Liver (tissue), 9 donors: Measurements from ENCODE around the gene MAG. TPM values are rescaled to one million over a fixed set of nuclear protein-coding genes. Genes with fewer than 3 reads are reported as not detected.
"Not testable (repeated sequence)": the region's sequence is repeated elsewhere in the genome, so short reads cannot be mapped to it uniquely, and the experiment has no call there.

Experiments
- DNase-seq: peaks from one replicate; pipeline ENCODE4 v3.0.0-alpha.2; 2017; ENCODE audit warnings: low spot score
- H3K27ac ChIP-seq, 2 donors: one replicate each; pipeline ENCODE4 v1.7.0; 2013; ENCODE audit warnings: inconsistent platforms in 2 of 2, low read length in 2 of 2, control low read depth in 1 of 2, low read depth in 1 of 2, mild to moderate bottlenecking in 1 of 2
- H3K27me3 ChIP-seq, 4 donors: one replicate each; pipeline versions ENCODE4 v1.6.1 to v1.7.0; 2013; ENCODE audit warnings: low read length in 3 of 4, inconsistent platforms in 1 of 4, mild to moderate bottlenecking in 1 of 4, moderate library complexity in 1 of 4; ENCODE audit not compliant: control insufficient read depth in 4 of 4, insufficient read depth in 4 of 4
- H3K36me3 ChIP-seq, 4 donors: one replicate each; pipeline versions ENCODE4 v1.6.1 to v1.7.0; 2013; ENCODE audit warnings: low read length in 3 of 4, mild to moderate bottlenecking in 3 of 4, low read depth in 1 of 4, moderate library complexity in 1 of 4; ENCODE audit not compliant: control insufficient read depth in 4 of 4, insufficient read depth in 3 of 4
- H3K4me1 ChIP-seq, 4 donors: one replicate each; pipeline versions ENCODE4 v1.6.1 to v1.7.0; 2013; ENCODE audit warnings: low read length in 3 of 4, mild to moderate bottlenecking in 3 of 4, moderate library complexity in 1 of 4; ENCODE audit not compliant: control insufficient read depth in 4 of 4, insufficient read depth in 4 of 4
- H3K4me3 ChIP-seq, 3 donors: one replicate each; pipeline versions ENCODE4 v1.6.1 to v1.7.0; 2013; ENCODE audit warnings: low read length in 3 of 3, control low read depth in 1 of 3, low read depth in 1 of 3, mild to moderate bottlenecking in 1 of 3
- H3K9ac ChIP-seq, 2 donors: one replicate each; pipeline ENCODE4 v1.7.0; 2013; ENCODE audit warnings: low read length in 2 of 2, mild to moderate bottlenecking in 2 of 2, moderate library complexity in 2 of 2, control low read depth in 1 of 2, low read depth in 1 of 2
- H3K9me3 ChIP-seq, 4 donors: one replicate each; pipeline versions ENCODE4 v1.6.1 to v1.7.0; 2013; ENCODE audit warnings: low read length in 3 of 4; ENCODE audit not compliant: control insufficient read depth in 4 of 4
- EGR1 ChIP-seq, 2 donors: IDR thresholded peaks; 2 replicates each; pipeline ENCODE4 v1.6.1; 2016 to 2018; ENCODE audit warnings: antibody characterized with exemption in 2 of 2, low read depth in 2 of 2
- FOXA1 ChIP-seq: IDR thresholded peaks from 2 replicates; pipeline ENCODE4 v1.6.1; 2016; ENCODE audit warnings: antibody characterized with exemption
- FOXA2 ChIP-seq: IDR thresholded peaks from 2 replicates; pipeline ENCODE4 v1.6.1; 2016; ENCODE audit warnings: antibody characterized with exemption
- GABPA ChIP-seq, 2 donors: IDR thresholded peaks in 1 of 2; conservative IDR thresholded peaks in 1 of 2; 2 replicates each; pipeline ENCODE4 v1.6.1; 2016; ENCODE audit warnings: antibody characterized with exemption in 2 of 2, mild to moderate bottlenecking in 1 of 2, moderate library complexity in 1 of 2
- HNF4G ChIP-seq: IDR thresholded peaks from 2 replicates; pipeline ENCODE4 v1.6.1; 2016; ENCODE audit warnings: antibody characterized with exemption
- MAX ChIP-seq: IDR thresholded peaks from 2 replicates; pipeline ENCODE4 v1.6.1; 2016; ENCODE audit warnings: antibody characterized with exemption
- NR2F2 ChIP-seq: IDR thresholded peaks from 2 replicates; pipeline ENCODE4 v1.6.1; 2016; ENCODE audit warnings: antibody characterized with exemption
- REST ChIP-seq: IDR thresholded peaks from 2 replicates; pipeline ENCODE4 v1.6.1; 2016; ENCODE audit warnings: antibody characterized with exemption, mild to moderate bottlenecking
- TAF1 ChIP-seq: conservative IDR thresholded peaks from 2 replicates; pipeline ENCODE4 v1.6.1; 2016; ENCODE audit warnings: antibody characterized with exemption, mild to moderate bottlenecking
- YY1 ChIP-seq: IDR thresholded peaks from 2 replicates; pipeline ENCODE4 v1.6.1; 2016; ENCODE audit warnings: antibody characterized with exemption, mild to moderate bottlenecking
- ZBTB33 ChIP-seq: IDR thresholded peaks from 2 replicates; pipeline ENCODE4 v1.6.1; 2016; ENCODE audit warnings: antibody characterized with exemption
- WGBS: extraction: QIAGEN DNeasy Blood & Tissue Kit; methylation state at CpG from one replicate; pipeline ENCODE4 v1.1.7; 2013; 5-methylcytosine and 5-hydroxymethylcytosine counted together
- polyA plus RNA-seq, 2 donors: library from polyadenylated mRNA; stranded (reverse) in 1 of 2; unstranded in 1 of 2; fragments of 200-250 nt in 1 of 2; fragments of >200 nt in 1 of 2; fragmentation: Nextera tagmentation in 1 of 2; extraction: Ambion mirVana in 1 of 2; gene quantifications; one replicate each; pipeline versions ENCODE4 v1.2.1 to v1.2.3, GENCODE V29; 2013 to 2015
- total RNA-seq, 2 donors: library from RNA; depleted of rRNA; stranded (reverse); fragments of >200 nt; gene quantifications; one replicate each; pipeline ENCODE4 v1.2.3, GENCODE V29; 2014
- donor health status: healthy.
- donor health status: healthy.
- donor health status: healthy.
- donor health status: healthy.
- donor health status: healthy.

Gene MAG
- total and polyA plus RNA-seq, 4 donors = 0.29 to 3.9 (median 0.33) TPM; not detected in 1

GRCh38 chr19:35360081-35360480, 68.1 kb downstream of the MAG start:
- not testable (repeated sequence) for DNase-seq, H3K4me3 ChIP-seq, H3K27me3 ChIP-seq, H3K27ac ChIP-seq, H3K36me3 ChIP-seq, H3K9me3 ChIP-seq, H3K9ac ChIP-seq
- peaks cover 0 to 12% (median 3%) of the 10 kb centered on the region in 4 donors for H3K4me1 ChIP-seq
- WGBS = 90% methylated on average over 4 of the region's 5 CpGs

GRCh38 chr19:35360880-35361420, 69.0 kb downstream of the MAG start:
- TF ChIP-seq REST (no peak), FOXA1 (no peak), TAF1 (no peak), ZBTB33 (no peak), FOXA2 (no peak), EGR1 (IDR thresholded peaks at IDR 0.05; ENCODE audit: low read depth in 2 of 2) (no peak), HNF4G (no peak), GABPA (IDR thresholded peaks at IDR 0.05 in 1 of 2, conservative IDR thresholded peaks at IDR 0.05 in 1 of 2) (no peak), NR2F2 (no peak)
- H3K4me1 ChIP-seq = peaks cover 0 to 8% (median under 1%) of the 10 kb centered on the region in 4 donors
- H3K27me3 ChIP-seq = no peaks in the 10 kb centered on the region
- no peak overlapping the region for H3K9ac ChIP-seq
- H3K4me3 ChIP-seq = no peak overlapping the region
- no peaks in the 10 kb centered on the region for H3K36me3 ChIP-seq
- H3K9me3 ChIP-seq = no peaks in the 10 kb centered on the region
- H3K27ac ChIP-seq = no peak overlapping the region
- WGBS = 62% methylated on average over 5 of the region's 5 CpGs
- no peak for DNase-seq

GRCh38 chr19:35362261-35363000, 70.5 kb downstream of the MAG start:
- TF ChIP-seq MAX (no peak), REST (no peak), YY1 (no peak)
- H3K27me3 ChIP-seq = no peaks in the 10 kb centered on the region
- H3K9ac ChIP-seq = no peak overlapping the region
- no peak overlapping the region for H3K27ac ChIP-seq
- peaks cover 0 to 6% (median 0%) of the 10 kb centered on the region in 4 donors for H3K4me1 ChIP-seq
- no peak overlapping the region for H3K4me3 ChIP-seq
- no peak for DNase-seq
- no peaks in the 10 kb centered on the region for H3K36me3 ChIP-seq
- 85% methylated on average over 14 of the region's 14 CpGs for WGBS
- H3K9me3 ChIP-seq = no peaks in the 10 kb centered on the region
